B cell (primary cell): ENCODE results near the gene ARHGEF7. TPM values are rescaled to one million over a fixed set of nuclear protein-coding genes. Genes with fewer than 3 reads are reported as not detected.

Source experiments
- ATAC-seq: fragments of 200-7000 bp; cut with Tn5 transposase; one replicate; pipeline ENCODE4 v1.10.0; 2021; ENCODE audit warnings: low read depth, mild to moderate bottlenecking, moderate number of reproducible peaks, moderate library complexity
- CTCF ChIA-PET: fragments of 350-600 bp; sonication (Branson Sonifier 250); formaldehyde crosslinking; loops from one replicate; lab custom pipeline; 2021; ENCODE audit warnings: antibody characterized with exemption, inconsistent platforms; lab: Charles Lee
- POLR2A ChIA-PET: fragments of 350-600 bp; sonication (Branson Sonifier 250); formaldehyde crosslinking; loops from one replicate; lab custom pipeline; 2021; ENCODE audit warnings: antibody characterized with exemption; lab: Charles Lee
- DNase-seq: peaks from one replicate; pipeline ENCODE4 v3.0.0; 2013
- H2AFZ ChIP-seq: 2 replicates; pipeline ENCODE4 v1.6.1; 2012; ENCODE audit warnings: mild to moderate bottlenecking, low read depth, low read length; ENCODE audit not compliant: insufficient read depth, poor library complexity, severe bottlenecking
- H3K27ac ChIP-seq, 2 donors: 1 replicate in 1 of 2; 2 replicates in 1 of 2; pipeline ENCODE4 v1.5.1; 2012 to 2013; ENCODE audit warnings: low read length in 2 of 2, mild to moderate bottlenecking in 2 of 2, moderate library complexity in 1 of 2
- H3K27me3 ChIP-seq, 4 experiments: fragments of 200-600 bp in 1 of 4; sonication (generic) in 1 of 4; replicated peaks in 1 of 4; 1 replicate in 2 of 4; 2 replicates in 2 of 4; pipeline versions ENCODE4 v1.6.1 to v1.7.0; 2013 to 2016; ENCODE audit warnings: low read length in 3 of 4, mild to moderate bottlenecking in 2 of 4, mixed read lengths in 1 of 4, moderate library complexity in 1 of 4; ENCODE audit not compliant: insufficient read depth in 4 of 4, control insufficient read depth in 3 of 4; ENCODE audit errors: control extremely low read depth in 1 of 4
- H3K36me3 ChIP-seq, 2 experiments: replicated peaks in 1 of 2; 1 replicate in 1 of 2; 2 replicates in 1 of 2; pipeline versions ENCODE4 v1.6.1 to v1.7.1; 2013; ENCODE audit warnings: low read length in 1 of 2; ENCODE audit not compliant: insufficient read depth in 2 of 2, control insufficient read depth in 1 of 2; ENCODE audit errors: control extremely low read depth in 1 of 2, extremely low read depth in 1 of 2
- H3K4me1 ChIP-seq, 2 donors: fragments of 200-600 bp in 1 of 2; sonication (generic) in 1 of 2; 1 replicate in 1 of 2; 2 replicates in 1 of 2; pipeline versions ENCODE4 v1.5.1 to v1.6.1; 2013 to 2017; ENCODE audit warnings: low read length in 2 of 2; ENCODE audit not compliant: control insufficient read depth in 2 of 2, insufficient read depth in 2 of 2
- H3K4me2 ChIP-seq: replicated peaks from 2 replicates; pipeline ENCODE3; 2012; ENCODE audit warnings: mild to moderate bottlenecking, low read depth, low read length; ENCODE audit not compliant: poor library complexity, severe bottlenecking
- H3K4me3 ChIP-seq, 5 experiments: fragments of 200-600 bp in 1 of 5; sonication (generic) in 1 of 5; 1 replicate in 3 of 5; 2 replicates in 2 of 5; pipeline versions ENCODE4 v1.5.1 to v1.7.0; 2011 to 2016; ENCODE audit warnings: low read length in 4 of 5, mild to moderate bottlenecking in 4 of 5, low read depth in 2 of 5, control low read depth in 1 of 5, moderate library complexity in 1 of 5; ENCODE audit not compliant: insufficient read depth in 1 of 5; ENCODE audit errors: control extremely low read depth in 1 of 5, extremely low read depth in 1 of 5
- H3K79me2 ChIP-seq: fragments of 200-600 bp; sonication (generic); one replicate; pipeline ENCODE4 v1.6.0; 2016; ENCODE audit warnings: low read length; ENCODE audit not compliant: control insufficient read depth, insufficient read depth
- H3K9ac ChIP-seq: fragments of 200-600 bp; sonication (generic); 2 replicates; pipeline ENCODE4 v1.6.1; 2017; ENCODE audit warnings: mild to moderate bottlenecking, low read length, moderate library complexity
- H3K9me3 ChIP-seq, 3 donors: one replicate each; pipeline versions ENCODE4 v1.6.1 to v1.7.1; 2013; ENCODE audit warnings: low read length in 2 of 3; ENCODE audit not compliant: control insufficient read depth in 2 of 3, insufficient read depth in 1 of 3; ENCODE audit errors: control extremely low read depth in 1 of 3
- H4K20me1 ChIP-seq: 2 replicates; pipeline ENCODE4 v1.6.0; 2012; ENCODE audit warnings: mild to moderate bottlenecking, low read length; ENCODE audit not compliant: insufficient read depth, control insufficient read depth, poor library complexity, severe bottlenecking
- H3K27ac Mint-ChIP-seq: one replicate; pipeline ENCODE4 v1.8.0; 2021; ENCODE audit warnings: mixed read lengths
- H3K27me3 Mint-ChIP-seq: one replicate; pipeline ENCODE4 v1.8.0; 2021; ENCODE audit warnings: mixed read lengths
- H3K4me1 Mint-ChIP-seq: one replicate; pipeline ENCODE4 v1.8.0; 2021; ENCODE audit warnings: mixed read lengths
- H3K4me3 Mint-ChIP-seq: one replicate; pipeline ENCODE4 v1.8.0; 2021; ENCODE audit warnings: mixed read lengths
- H3K9me3 Mint-ChIP-seq: one replicate; pipeline ENCODE4 v1.8.0; 2022; ENCODE audit warnings: mixed read lengths; ENCODE audit not compliant: insufficient read depth
- EZH2 ChIP-seq: IDR thresholded peaks from 2 replicates; pipeline ENCODE4 v1.6.1; 2012; ENCODE audit warnings: borderline replicate concordance, low read depth, mild to moderate bottlenecking, moderate library complexity, low read length; ENCODE audit not compliant: insufficient read depth, poor library complexity, severe bottlenecking
- WGBS: methylation state at CpG from one replicate; pipeline ENCODE4 v1.1.5; 2013; ENCODE audit warnings: missing lambda C conversion rate; ENCODE audit not compliant: insufficient coverage; 5-methylcytosine and 5-hydroxymethylcytosine counted together
- intact Hi-C: fragments of 100-400 bp; cut with micrococcal nuclease; formaldehyde crosslinking; loops from one replicate; pipeline ENCODE4 v1.10.0; 2022
- polyA plus RNA-seq: library from polyadenylated mRNA; depleted of rRNA; stranded (reverse); fragments of >200 nt; gene quantifications from 2 replicates; pipeline ENCODE4 v1.2.3, GENCODE V29; 2012
- total RNA-seq, 2 donors: library from RNA; stranded (reverse); fragments of 120-200 nt in 1 of 2; gene quantifications; 1 replicate in 1 of 2; 2 replicates in 1 of 2; pipeline versions ENCODE4 v1.2.3 to v1.2.4, GENCODE V29; 2013 to 2022
- TF ChIP-seq, protein P1 (sequence below): fragments of 200-600 bp; IDR thresholded peaks from one replicate; pipeline ENCODE4 v1.8.0; 2022; ENCODE audit warnings: antibody characterized with exemption, mild to moderate bottlenecking

The ARHGEF7 gene
- total and polyA plus RNA-seq, 2 donors (not counting 1 experiment from before 2014, with no cell fraction given), result 62.3 to 125 TPM

DNA sequence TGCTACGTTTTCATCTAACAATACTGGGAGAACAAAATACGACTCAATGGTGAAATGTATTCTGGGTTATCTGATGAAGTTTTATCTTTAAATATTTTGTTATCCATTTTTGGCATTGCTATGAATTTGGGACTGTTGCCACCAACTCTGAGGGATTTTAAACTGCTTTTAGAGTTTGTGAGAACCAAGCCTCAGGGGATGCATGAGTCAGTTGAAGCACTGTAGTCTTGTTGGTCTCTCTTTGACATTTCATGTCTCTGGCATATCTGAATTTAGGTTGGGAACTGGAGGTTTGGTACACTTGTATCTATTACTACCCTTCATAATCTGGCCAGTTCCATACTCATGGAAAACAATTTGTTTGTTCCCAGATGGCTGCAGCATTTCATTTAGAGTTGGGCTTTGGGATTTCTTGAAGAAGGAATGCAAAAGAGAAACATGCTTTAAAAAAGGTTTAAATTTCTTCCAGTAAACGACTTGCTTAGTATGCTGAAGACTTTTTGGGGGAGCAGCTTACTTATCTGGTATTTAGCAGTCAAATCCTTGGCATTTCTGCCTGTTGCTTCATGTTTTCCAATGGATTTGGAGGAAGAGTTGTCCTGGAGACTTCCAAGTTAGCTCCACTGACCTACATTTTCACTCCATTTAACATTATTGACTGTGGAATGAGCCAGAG lies 28.9 kb downstream of the ARHGEF7 start:
- Histone ChIP-seq H3K79me2 (no peaks in the 10 kb centered on the region), H3K36me3 (no peaks in the 10 kb centered on the region), H3K9me3 (no peaks in the 10 kb centered on the region), H3K27me3 (peaks cover 0 to 19% (median 4%) of the 10 kb centered on the region in 4 experiments), H3K4me3 (no peak overlapping the region), H2AFZ (no peak overlapping the region), H4K20me1 (no peaks in the 10 kb centered on the region), H3K27ac (no peak overlapping the region), H3K4me2 (no peak overlapping the region), H3K9ac (no peak overlapping the region), H3K4me1 (no peaks in the 10 kb centered on the region)
- no peaks in the 10 kb centered on the region for H3K4me1 Mint-ChIP-seq
- no peak for TF ChIP-seq EZH2
- TF ChIP-seq, protein P1, sequence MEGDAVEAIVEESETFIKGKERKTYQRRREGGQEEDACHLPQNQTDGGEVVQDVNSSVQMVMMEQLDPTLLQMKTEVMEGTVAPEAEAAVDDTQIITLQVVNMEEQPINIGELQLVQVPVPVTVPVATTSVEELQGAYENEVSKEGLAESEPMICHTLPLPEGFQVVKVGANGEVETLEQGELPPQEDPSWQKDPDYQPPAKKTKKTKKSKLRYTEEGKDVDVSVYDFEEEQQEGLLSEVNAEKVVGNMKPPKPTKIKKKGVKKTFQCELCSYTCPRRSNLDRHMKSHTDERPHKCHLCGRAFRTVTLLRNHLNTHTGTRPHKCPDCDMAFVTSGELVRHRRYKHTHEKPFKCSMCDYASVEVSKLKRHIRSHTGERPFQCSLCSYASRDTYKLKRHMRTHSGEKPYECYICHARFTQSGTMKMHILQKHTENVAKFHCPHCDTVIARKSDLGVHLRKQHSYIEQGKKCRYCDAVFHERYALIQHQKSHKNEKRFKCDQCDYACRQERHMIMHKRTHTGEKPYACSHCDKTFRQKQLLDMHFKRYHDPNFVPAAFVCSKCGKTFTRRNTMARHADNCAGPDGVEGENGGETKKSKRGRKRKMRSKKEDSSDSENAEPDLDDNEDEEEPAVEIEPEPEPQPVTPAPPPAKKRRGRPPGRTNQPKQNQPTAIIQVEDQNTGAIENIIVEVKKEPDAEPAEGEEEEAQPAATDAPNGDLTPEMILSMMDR, result no peak
- intact Hi-C loops, result no loop called here
- no peaks in the 10 kb centered on the region for H3K9me3 Mint-ChIP-seq
- ChIA-PET CTCF (no interaction called here), POLR2A (no interaction called here)
- ATAC-seq (no peak), DNase-seq (no peak)
- H3K27ac Mint-ChIP-seq, result no peak overlapping the region
- H3K4me3 Mint-ChIP-seq, result no peak overlapping the region
- WGBS, result no CpG with 5 or more reads among the region's 3 CpGs
- H3K27me3 Mint-ChIP-seq, result peaks cover 38% of the 10 kb centered on the region

- Mint-ChIP-seq H3K27ac (no peak overlapping the region), H3K4me1 (no peaks in the 10 kb centered on the region), H3K4me3 (no peak overlapping the region), H3K27me3 (peaks cover 32% of the 10 kb centered on the region), H3K9me3 (no peaks in the 10 kb centered on the region)
- H3K27ac ChIP-seq, result no peak overlapping the region
- no peaks in the 10 kb centered on the region for H3K4me1 ChIP-seq
- H3K79me2 ChIP-seq, result no peaks in the 10 kb centered on the region
- TF ChIP-seq, protein P1, result no peak
- TF ChIP-seq EZH2, result no peak
- WGBS, result 90% methylated on average over 5 of the region's 7 CpGs
- ATAC-seq, result no peak
- ChIA-PET CTCF (interaction anchor here (0.8 kb wide), 1 partner anchor 13 kb away, joined by 3 read pairs; no protein-coding TSS in a partner anchor), POLR2A (no interaction called here)
- DNase-seq, result no peak
- H3K27me3 ChIP-seq, result peaks cover 0 to 20% (median 2%) of the 10 kb centered on the region in 4 experiments
- H3K4me2 ChIP-seq, result no peak overlapping the region
- no peak overlapping the region for H2AFZ ChIP-seq
- H3K9me3 ChIP-seq, result no peaks in the 10 kb centered on the region
- H3K36me3 ChIP-seq, result no peaks in the 10 kb centered on the region
- H4K20me1 ChIP-seq, result no peaks in the 10 kb centered on the region
- no peak overlapping the region for H3K4me3 ChIP-seq
- no peak overlapping the region for H3K9ac ChIP-seq
- intact Hi-C loops, result no loop called here
Measured at GRCh38 chr13:111145071-111145470, 30.0 kb downstream of the ARHGEF7 start.
